GM12892 (cell line): ENCODE measurements around the gene ARL15.

Experiments
- DNase-seq: peaks from one replicate; pipeline ENCODE4 v3.0.0; 2011; ENCODE audit not compliant: insufficient read length
- FAIRE-seq: peaks from 2 replicates; lab custom pipeline; 2011; peaks lifted over from hg19 to GRCh38; lab: Jason Lieb, UNC
- POLR2A ChIP-seq: IDR thresholded peaks from 2 replicates; pipeline ENCODE4 v1.6.1; 2011; ENCODE audit warnings: low read depth, low read length, control low read depth
- POLR2AphosphoS5 ChIP-seq: IDR thresholded peaks from 2 replicates; pipeline ENCODE4 v1.6.1; 2011; ENCODE audit warnings: low read depth, low read length, control low read depth
- TAF1 ChIP-seq: IDR thresholded peaks from 2 replicates; pipeline ENCODE4 v1.6.1; 2011; ENCODE audit warnings: low read depth, mild to moderate bottlenecking, control low read depth, low read length, borderline replicate concordance

ARL15 gene

GRCh38 chr5:54254482-54255198 lies 55.7 kb downstream of the ARL15 start:
- no peak for DNase-seq
- no peak for TF ChIP-seq POLR2AphosphoS5
- FAIRE-seq: no peak

DNA sequence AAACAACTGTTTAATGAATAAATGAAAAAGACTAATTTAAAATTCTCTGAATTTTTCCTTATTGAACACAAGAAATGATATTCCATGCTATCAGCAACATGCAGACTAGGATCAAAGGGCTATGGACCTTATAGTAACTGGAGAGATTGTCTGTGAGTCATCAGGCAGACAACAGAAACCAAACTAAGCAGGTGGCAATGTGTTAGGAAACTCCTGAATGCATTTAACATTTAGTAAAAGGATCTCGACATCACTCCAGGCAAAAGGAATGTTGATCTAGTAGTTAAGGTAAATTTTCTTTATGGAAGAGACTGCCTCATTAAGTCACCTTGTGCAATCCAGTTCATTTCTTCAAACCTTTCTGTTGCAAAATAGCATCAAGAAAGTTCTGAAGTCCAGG lies 58.4 kb downstream of the ARL15 start:
- TF ChIP-seq TAF1 (no peak), POLR2AphosphoS5 (no peak), POLR2A (no peak)

DNA sequence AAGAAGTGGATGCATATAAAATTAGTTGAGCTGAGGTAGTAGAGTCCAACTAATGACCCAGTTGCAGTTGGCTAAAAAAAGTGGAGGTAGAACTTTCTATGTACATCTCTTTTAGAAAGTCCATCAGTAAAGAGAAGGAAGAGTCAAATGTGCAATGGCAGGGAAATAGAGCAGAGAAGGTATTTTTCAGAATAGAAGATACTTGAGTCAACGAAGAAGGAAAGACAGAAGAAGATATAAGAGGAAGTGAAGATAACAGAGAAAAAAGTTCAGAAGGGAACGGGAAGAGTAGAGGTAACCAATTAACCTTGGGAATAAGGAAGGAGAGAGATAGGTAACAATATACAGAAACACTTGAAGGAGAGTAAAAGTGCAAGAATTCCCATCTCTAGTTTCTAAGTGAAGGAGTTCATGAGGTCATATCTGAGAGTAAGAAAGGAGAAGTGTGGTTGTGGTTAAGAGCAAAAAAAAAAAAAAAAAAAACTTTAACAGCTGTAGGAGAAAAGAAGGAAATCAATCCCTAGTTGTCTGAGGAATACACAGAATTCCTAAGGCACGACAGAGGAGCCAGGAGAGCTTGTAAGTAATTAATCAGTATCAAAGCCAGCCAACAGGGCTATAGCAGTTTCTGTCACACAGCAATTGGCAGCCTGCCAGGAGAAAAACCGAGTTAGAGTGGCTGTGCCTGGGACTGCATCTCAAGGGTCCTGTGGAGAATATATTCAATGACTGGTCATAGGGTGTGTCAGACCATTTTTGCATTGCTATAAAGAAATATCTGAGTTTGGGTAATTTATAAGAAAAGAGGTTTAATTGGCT lies 61.0 kb downstream of the ARL15 start:
- no peak for DNase-seq
- no peak for FAIRE-seq
- TF ChIP-seq POLR2AphosphoS5 (no peak), POLR2A (no peak), TAF1 (no peak)

More for the DNA sequence above, 58.4 kb downstream of the ARL15 start:
- FAIRE-seq (no peak), DNase-seq (no peak)

GRCh38 chr5:54247226-54247625 lies 63.1 kb downstream of the ARL15 start:
- TF ChIP-seq TAF1 (no peak), POLR2A (no peak), POLR2AphosphoS5 (no peak)
- no peak for DNase-seq

GRCh38 chr5:54243483-54244080 lies 66.8 kb downstream of the ARL15 start:
- DNase-seq (no peak), FAIRE-seq (peak; percentile 30)
- TF ChIP-seq TAF1 (no peak), POLR2A (no peak), POLR2AphosphoS5 (no peak)

More at GRCh38 chr5:54247226-54247625, 63.1 kb downstream of the ARL15 start:
- FAIRE-seq: no peak

DNA sequence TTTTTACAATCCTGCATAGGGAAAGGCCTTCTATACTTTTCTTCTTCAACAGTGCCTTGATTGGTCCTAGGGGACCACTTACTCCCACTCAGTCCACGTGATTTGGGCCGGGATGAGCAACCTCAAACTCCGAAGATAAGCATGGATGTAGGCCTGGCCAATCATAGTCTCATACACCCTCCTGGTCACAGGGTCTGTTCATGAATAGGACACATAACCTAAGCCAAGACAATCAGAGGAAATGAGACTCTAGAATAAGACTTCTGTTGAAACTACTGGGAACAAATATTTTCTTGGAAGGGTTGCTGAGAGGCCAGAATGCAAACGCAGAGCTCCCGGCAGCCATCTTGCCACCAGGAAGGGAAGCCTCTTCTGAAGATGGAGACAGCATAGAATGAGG lies 68.1 kb downstream of the ARL15 start:
- DNase-seq (no peak), FAIRE-seq (no peak)
- TF ChIP-seq POLR2A (no peak), POLR2AphosphoS5 (no peak), TAF1 (no peak)

GRCh38 chr5:54234304-54234933 lies 76.0 kb downstream of the ARL15 start:
- FAIRE-seq: no peak
- DNase-seq: no peak
- no peak for TF ChIP-seq POLR2A
- no peak for TF ChIP-seq POLR2AphosphoS5
- TF ChIP-seq TAF1: no peak

DNA sequence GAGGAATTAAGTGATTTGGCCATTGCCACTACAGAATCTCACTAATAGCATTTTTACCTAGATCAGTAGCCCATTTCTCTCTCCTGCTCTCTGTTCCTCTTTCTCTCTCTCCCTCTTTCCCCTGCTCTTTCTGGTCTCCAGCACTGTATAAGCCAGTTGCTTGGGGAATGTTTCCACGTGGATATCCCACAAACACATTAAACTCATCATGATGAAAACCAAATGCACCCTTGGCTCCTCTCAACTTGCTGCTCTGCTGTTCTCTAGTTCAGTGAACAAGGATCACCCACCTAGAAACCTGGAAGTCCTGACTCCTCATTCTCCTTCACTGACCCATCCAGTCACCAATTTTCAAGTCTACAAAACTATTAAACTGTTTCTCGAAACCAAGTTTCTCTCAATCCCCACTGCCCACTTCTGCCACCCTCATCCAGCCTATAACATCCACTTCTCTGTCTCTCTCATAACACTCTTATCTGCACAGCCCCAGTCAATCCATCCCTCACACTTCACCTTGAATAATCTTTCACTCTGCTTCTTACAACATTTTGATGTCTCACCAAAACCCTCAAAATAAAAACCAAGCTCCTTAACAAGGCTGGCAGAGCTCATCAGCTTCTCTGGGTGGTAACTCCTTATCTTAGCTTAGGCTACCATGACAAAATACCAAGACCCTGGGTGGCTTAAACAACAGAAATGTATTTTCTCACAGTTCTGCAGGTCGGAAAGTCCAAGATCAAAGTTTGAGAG lies 79.3 kb downstream of the ARL15 start:
- no peak for TF ChIP-seq POLR2A
- no peak for TF ChIP-seq TAF1
- no peak for TF ChIP-seq POLR2AphosphoS5
- DNase-seq: no peak
- no peak for FAIRE-seq

- TF ChIP-seq POLR2A (no peak), POLR2AphosphoS5 (no peak), TAF1 (no peak)
- DNase-seq (peak; percentile 18), FAIRE-seq (peak; percentile 84)
Measured at GRCh38 chr5:54229041-54229780, 81.2 kb downstream of the ARL15 start.

DNA sequence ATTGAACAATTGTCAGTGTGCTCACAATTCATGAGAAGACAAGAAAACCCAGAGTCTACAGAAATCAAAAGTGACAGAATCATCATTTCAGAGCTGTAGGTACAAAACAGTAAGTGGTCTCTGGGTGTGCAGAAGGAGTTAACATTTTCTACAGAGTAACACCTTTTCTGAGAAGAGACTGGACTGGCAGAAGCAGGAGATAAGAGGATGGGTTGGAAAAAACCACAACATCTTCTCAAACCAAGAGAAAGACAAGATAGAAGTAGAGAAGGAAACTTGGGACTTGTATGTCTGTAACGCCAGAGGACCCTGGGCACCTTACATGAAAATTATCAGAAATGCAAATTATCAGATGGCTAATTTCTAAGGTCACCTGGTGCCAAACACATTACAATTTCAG lies 82.6 kb downstream of the ARL15 start:
- TF ChIP-seq POLR2AphosphoS5 (no peak), TAF1 (no peak), POLR2A (no peak)
- FAIRE-seq: no peak
- DNase-seq: no peak
